OCI-LY1 (cell line): ENCODE results near the gene LTBR.
"Not testable (repeated sequence)": the region's sequence is repeated elsewhere in the genome, so short reads cannot be mapped to it uniquely, and the experiment has no call there.

Experiments used
- H2AFZ ChIP-seq: fragments of 200-600 bp; sonication (generic), shearing (Covaris generic); 2 replicates; pipeline ENCODE4 v1.6.0; 2014; ENCODE audit warnings: antibody characterized with exemption, mild to moderate bottlenecking, low read length
- H3F3A ChIP-seq: fragments of 200-600 bp; sonication (generic), shearing (Covaris generic); 2 replicates; pipeline ENCODE4 v1.6.0; 2014; ENCODE audit warnings: mild to moderate bottlenecking, antibody characterized with exemption, low read length, moderate library complexity; ENCODE audit not compliant: insufficient read depth
- H3K27ac ChIP-seq: fragments of 200-600 bp; sonication (generic); 2 replicates; pipeline ENCODE4 v1.5.1; 2014; ENCODE audit warnings: low read length, mixed run types, mild to moderate bottlenecking, low read depth; ENCODE audit not compliant: poor library complexity, severe bottlenecking
- H3K27me3 ChIP-seq: fragments of 200-600 bp; sonication (generic); 2 replicates; pipeline ENCODE4 v1.6.0; 2014; ENCODE audit warnings: antibody characterized with exemption, mild to moderate bottlenecking, low read length, moderate library complexity; ENCODE audit not compliant: insufficient read depth
- H3K36me3 ChIP-seq: fragments of 200-600 bp; sonication (generic); 2 replicates; pipeline ENCODE4 v1.6.1; 2014; ENCODE audit warnings: mild to moderate bottlenecking, antibody characterized with exemption, low read length, moderate library complexity, mixed read lengths; ENCODE audit not compliant: insufficient read depth
- H3K4me1 ChIP-seq: fragments of 200-600 bp; sonication (generic); 2 replicates; pipeline ENCODE4 v1.5.1; 2014; ENCODE audit warnings: mild to moderate bottlenecking, low read length, moderate library complexity; ENCODE audit not compliant: insufficient read depth, severe bottlenecking
- H3K4me2 ChIP-seq: fragments of 200-600 bp; sonication (generic), shearing (Covaris generic); 2 replicates; pipeline ENCODE4 v1.6.1; 2014; ENCODE audit warnings: low read length
- H3K4me3 ChIP-seq: fragments of 200-600 bp; sonication (generic); 2 replicates; pipeline ENCODE4 v1.5.1; 2014; ENCODE audit warnings: low read length, low read depth, mild to moderate bottlenecking, mixed read lengths; ENCODE audit not compliant: poor library complexity, severe bottlenecking
- H3K79me2 ChIP-seq: fragments of 200-600 bp; shearing (Covaris generic); 2 replicates; pipeline ENCODE4 v1.6.1; 2016; ENCODE audit warnings: mixed run types, low read length, mixed read lengths; ENCODE audit not compliant: insufficient read depth
- H3K9ac ChIP-seq: fragments of 200-600 bp; sonication (generic), shearing (Covaris generic); 2 replicates; pipeline ENCODE4 v1.6.1; 2014; ENCODE audit warnings: mild to moderate bottlenecking, low read length, mixed read lengths
- H3K9me2 ChIP-seq: fragments of 200-600 bp; sonication (generic), shearing (Covaris generic); 2 replicates; pipeline ENCODE4 v1.6.1; 2014; ENCODE audit warnings: low read depth, mild to moderate bottlenecking, low read length, mixed read lengths
- H3K9me3 ChIP-seq: fragments of 200-600 bp; shearing (Covaris generic); 2 replicates; pipeline ENCODE4 v1.6.1; 2014; ENCODE audit warnings: low read length, mixed read lengths
- H4K20me1 ChIP-seq: fragments of 200-600 bp; sonication (generic), shearing (Covaris generic); 2 replicates; pipeline ENCODE4 v1.6.0; 2016; ENCODE audit warnings: mild to moderate bottlenecking, low read length; ENCODE audit not compliant: insufficient read depth
- EZH2 ChIP-seq: fragments of 200-600 bp; sonication (generic), shearing (Covaris generic); IDR thresholded peaks from 2 replicates; pipeline ENCODE4 v1.8.0; 2017; ENCODE audit warnings: borderline replicate concordance, mixed run types, mild to moderate bottlenecking, antibody characterized with exemption, low read length, moderate library complexity, mixed read lengths
- TF ChIP-seq, protein P1 (sequence below): fragments of 200-600 bp; sonication (generic), shearing (Covaris generic); IDR thresholded peaks from 2 replicates; pipeline ENCODE4 v1.5.1; 2017; ENCODE audit warnings: mild to moderate bottlenecking, antibody characterized with exemption, low read length, moderate library complexity, mixed read lengths

Gene LTBR

DNA sequence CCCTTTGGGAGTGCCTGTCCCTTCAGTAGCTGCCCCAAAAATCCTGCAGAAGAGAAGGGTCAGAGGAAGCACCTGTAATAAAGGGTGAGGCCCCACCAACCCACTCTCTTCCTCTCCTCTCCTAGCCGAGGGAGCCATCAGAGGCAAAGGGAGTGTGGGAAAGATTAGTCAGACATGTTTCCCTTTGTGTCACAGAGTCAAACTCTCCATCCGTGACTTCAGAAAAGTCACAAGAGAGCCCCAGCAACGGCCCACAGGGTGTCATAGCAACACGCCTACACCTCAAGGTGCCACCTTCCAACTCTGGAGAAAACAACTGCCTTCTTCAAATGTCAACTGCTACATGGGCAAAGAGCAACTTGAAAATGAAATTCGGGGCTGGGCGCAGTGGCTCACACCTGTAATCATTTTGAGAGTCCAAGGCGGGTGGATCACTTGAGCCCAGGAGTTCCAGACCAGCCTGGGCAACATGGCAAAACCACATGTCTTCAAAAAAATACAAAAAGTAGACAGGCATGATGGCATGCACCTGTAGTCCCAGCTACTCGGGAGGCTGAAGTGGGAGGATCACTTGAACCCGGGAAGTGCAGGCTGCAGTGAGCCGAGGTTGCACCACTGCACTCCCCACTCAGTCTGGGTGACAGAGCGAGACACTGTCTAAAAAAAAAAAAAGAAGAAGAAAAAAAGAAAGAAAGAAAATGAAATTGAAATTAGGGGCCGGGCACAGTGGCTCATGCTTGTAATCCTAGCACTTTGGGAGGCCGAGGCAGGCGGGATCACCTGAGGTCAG lies 43.1 kb downstream of the LTBR start:
- H3F3A ChIP-seq = peaks cover 8% of the 10 kb centered on the region; the same call in 1 of the 2 replicates
- H3K9me3 ChIP-seq = no peaks in the 10 kb centered on the region
- peak overlapping the region; percentile 70 for H3K9ac ChIP-seq
- no peaks in the 10 kb centered on the region for H3K79me2 ChIP-seq
- no peak overlapping the region for H2AFZ ChIP-seq
- peaks cover 84% of the 10 kb centered on the region for H3K4me1 ChIP-seq
- peak overlapping the region; percentile 100 for H3K27ac ChIP-seq
- no peaks in the 10 kb centered on the region for H4K20me1 ChIP-seq
- TF ChIP-seq EZH2 = no peak
- TF ChIP-seq, protein P1, sequence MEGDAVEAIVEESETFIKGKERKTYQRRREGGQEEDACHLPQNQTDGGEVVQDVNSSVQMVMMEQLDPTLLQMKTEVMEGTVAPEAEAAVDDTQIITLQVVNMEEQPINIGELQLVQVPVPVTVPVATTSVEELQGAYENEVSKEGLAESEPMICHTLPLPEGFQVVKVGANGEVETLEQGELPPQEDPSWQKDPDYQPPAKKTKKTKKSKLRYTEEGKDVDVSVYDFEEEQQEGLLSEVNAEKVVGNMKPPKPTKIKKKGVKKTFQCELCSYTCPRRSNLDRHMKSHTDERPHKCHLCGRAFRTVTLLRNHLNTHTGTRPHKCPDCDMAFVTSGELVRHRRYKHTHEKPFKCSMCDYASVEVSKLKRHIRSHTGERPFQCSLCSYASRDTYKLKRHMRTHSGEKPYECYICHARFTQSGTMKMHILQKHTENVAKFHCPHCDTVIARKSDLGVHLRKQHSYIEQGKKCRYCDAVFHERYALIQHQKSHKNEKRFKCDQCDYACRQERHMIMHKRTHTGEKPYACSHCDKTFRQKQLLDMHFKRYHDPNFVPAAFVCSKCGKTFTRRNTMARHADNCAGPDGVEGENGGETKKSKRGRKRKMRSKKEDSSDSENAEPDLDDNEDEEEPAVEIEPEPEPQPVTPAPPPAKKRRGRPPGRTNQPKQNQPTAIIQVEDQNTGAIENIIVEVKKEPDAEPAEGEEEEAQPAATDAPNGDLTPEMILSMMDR = no peak
- no peaks in the 10 kb centered on the region for H3K27me3 ChIP-seq
- H3K4me3 ChIP-seq = peak overlapping the region; percentile 38
- H3K9me2 ChIP-seq = no peaks in the 10 kb centered on the region
- peak overlapping the region; percentile 67 for H3K4me2 ChIP-seq
- no peaks in the 10 kb centered on the region for H3K36me3 ChIP-seq

DNA sequence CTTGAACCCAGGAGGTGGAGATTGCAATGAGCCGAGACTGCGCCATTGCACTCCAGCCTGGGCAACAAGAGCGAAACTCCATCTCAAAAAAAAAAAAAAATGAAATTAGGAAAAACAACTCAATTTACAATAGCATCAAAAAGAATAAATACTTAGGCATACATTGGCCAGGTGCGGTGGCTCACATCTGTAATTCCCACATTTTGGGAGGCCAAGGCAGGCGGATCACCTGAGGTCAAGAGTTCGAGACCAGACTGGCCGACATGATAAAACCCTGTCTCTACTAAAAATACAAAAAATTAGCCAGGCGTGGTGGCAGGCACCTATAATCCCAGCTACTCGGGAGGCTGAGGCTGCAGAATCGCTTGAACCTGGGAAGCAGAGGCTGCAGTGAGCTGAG lies 43.8 kb downstream of the LTBR start:
- H3K4me3 ChIP-seq = peak overlapping the region; percentile 38
- not testable (repeated sequence) for H2AFZ ChIP-seq, H3F3A ChIP-seq, H3K27me3 ChIP-seq, H3K79me2 ChIP-seq, H3K9me2 ChIP-seq, H3K9me3 ChIP-seq, H4K20me1 ChIP-seq, H3K36me3 ChIP-seq
- peak overlapping the region; percentile 70; the same call in 1 of the 2 replicates for H3K9ac ChIP-seq
- peak overlapping the region; percentile 67 for H3K4me2 ChIP-seq
- peaks cover 91% of the 10 kb centered on the region for H3K4me1 ChIP-seq
- H3K27ac ChIP-seq = peak overlapping the region; percentile 100

DNA sequence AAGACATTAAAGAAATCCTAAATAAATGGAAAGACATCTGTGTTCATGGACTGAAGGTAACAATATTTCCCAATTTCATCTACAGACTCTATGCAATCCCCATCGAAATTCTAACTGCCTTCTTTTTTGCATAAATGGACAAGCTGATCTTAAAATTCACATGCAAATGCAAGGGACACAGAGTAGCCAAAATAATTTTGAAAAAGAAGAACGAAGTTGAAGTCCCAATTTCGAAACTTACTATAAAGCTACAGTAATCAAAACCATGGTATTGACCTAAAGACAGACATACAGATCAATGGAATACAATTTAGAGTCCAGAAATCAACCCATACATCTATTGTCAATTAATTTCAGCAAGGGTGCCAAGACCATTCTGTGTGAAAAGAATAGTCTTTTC lies 44.4 kb downstream of the LTBR start:
- Histone ChIP-seq H3F3A (peaks cover 8% of the 10 kb centered on the region; the same call in 1 of the 2 replicates), H3K36me3 (no peaks in the 10 kb centered on the region), H3K27ac (peak overlapping the region; percentile 100), H3K27me3 (no peaks in the 10 kb centered on the region), H3K4me3 (no peak overlapping the region), H3K79me2 (no peaks in the 10 kb centered on the region), H3K9me2 (no peaks in the 10 kb centered on the region), H3K4me2 (peak overlapping the region; percentile 67; the same call in 1 of the 2 replicates), H2AFZ (no peak overlapping the region), H3K9me3 (no peaks in the 10 kb centered on the region), H3K4me1 (peaks cover 95% of the 10 kb centered on the region), H4K20me1 (no peaks in the 10 kb centered on the region), H3K9ac (peak overlapping the region; percentile 70)
- no peak for TF ChIP-seq EZH2

DNA sequence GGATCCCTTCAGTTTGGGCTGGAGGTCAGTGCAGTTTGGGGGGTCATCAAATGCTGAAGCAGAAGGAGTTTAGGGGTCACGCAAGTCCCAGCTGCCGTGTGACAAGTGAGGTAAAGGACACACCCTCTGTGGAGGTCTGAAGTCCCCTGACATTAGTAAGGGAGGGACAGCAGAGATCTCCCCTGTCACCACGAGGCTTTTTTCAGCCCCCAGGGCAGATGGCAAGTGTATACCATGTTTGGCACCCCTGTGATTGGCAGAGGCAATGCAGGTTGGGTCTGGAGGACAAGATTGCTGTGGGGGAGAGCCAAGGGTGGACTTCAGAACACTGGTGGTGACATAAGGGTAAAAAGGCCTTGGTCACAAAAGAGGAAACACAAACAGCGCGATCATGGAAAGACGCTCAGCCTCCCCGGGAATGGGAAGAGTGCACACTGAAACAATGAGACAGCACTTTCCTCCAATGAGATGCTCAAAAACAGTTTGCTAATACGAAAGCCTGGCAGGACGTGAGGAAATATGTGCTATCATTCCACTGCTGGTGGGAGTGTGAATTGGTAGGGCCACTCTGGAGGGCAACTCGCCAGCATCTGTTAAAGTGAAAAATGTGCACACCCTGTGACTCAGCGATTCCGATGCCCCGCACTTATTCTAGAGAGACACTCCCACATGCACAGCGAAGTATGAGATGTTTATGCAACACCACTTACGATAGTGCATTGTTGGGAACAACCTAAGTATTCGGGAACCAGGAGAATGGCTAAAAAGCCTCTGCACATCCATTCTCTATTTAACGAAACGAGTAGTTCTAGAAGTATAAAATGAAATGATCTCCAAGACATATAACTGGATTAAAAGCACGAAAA lies 46.4 kb downstream of the LTBR start:
- Histone ChIP-seq H3K79me2 (no peaks in the 10 kb centered on the region), H3K4me2 (peak overlapping the region; percentile 48), H3K9me3 (no peaks in the 10 kb centered on the region), H3K27me3 (no peaks in the 10 kb centered on the region), H3K36me3 (no peaks in the 10 kb centered on the region), H3F3A (peaks cover 5% of the 10 kb centered on the region; the same call in 1 of the 2 replicates), H4K20me1 (no peaks in the 10 kb centered on the region), H3K9ac (peak overlapping the region; percentile 57), H3K4me1 (peaks cover 90% of the 10 kb centered on the region), H2AFZ (peak overlapping the region; percentile 19; the same call in 1 of the 2 replicates), H3K4me3 (peak overlapping the region; percentile 22), H3K27ac (peak overlapping the region; percentile 89), H3K9me2 (no peaks in the 10 kb centered on the region)
- TF ChIP-seq EZH2 = no peak
- TF ChIP-seq, protein P1 = no peak
